Right ventricle myocardium inferior (tissue), 1 donor: Measurements from ENCODE around the gene PEX16. TPM values are rescaled to one million over a fixed set of nuclear protein-coding genes. Genes with fewer than 3 reads are reported as not detected.
A peak's percentile ranks its signal among the peaks of the same experiment; 100 is the strongest.
"Not testable (repeated sequence)": the region's sequence is repeated elsewhere in the genome, so short reads cannot be mapped to it uniquely, and the experiment has no call there.

Experiments
- ATAC-seq: fragments of 200-7000 bp; cut with Tn5 transposase; one replicate; pipeline ENCODE4 v1.9.1; 2020; ENCODE audit warnings: mild to moderate bottlenecking, moderate library complexity
- DNase-seq: peaks from one replicate; pipeline ENCODE4 v3.0.0; 2021; ENCODE audit errors: missing footprints
- intact Hi-C: fragments of 100-400 bp; cut with DNase I; formaldehyde crosslinking; loops from one replicate; pipeline ENCODE4 v1.11.0; 2022
- total RNA-seq: library from RNA; stranded (reverse); fragmentation: NEBNext Ultra II Directional; extraction: Animal tissue kit (Norgen Biotek cat#: 25700); gene quantifications from one replicate; pipeline ENCODE4 v1.2.1, GENCODE V29; 2021
- donor health status: DM: no; HTN: yes; CAD: no; lungs with severe emphysema.

PEX16 gene
- total RNA-seq, 1 donor from 2014 or later, result 10.4 TPM

GRCh38 chr11:45921561-45922424 lies 4.1 kb upstream of the PEX16 start:
- ATAC-seq (no peak), DNase-seq (peak; percentile 41)
- intact Hi-C loops, result no loop called here

- DNase-seq, result no peak
- no peak for ATAC-seq
- intact Hi-C loops, result no loop called here
Measured at GRCh38 chr11:45920531-45921477, 3.1 kb upstream of the PEX16 start.

- ATAC-seq (no peak), DNase-seq (no peak)
- intact Hi-C loops, result loop anchor here (2.0 kb wide), 1 partner anchor 77 kb away; no protein-coding TSS in a partner anchor
Measured at GRCh38 chr11:45919806-45920530, 2.3 kb upstream of the PEX16 start.

GRCh38 chr11:45918962-45919675 lies 1.4 kb upstream of the PEX16 start:
- DNase-seq, result no peak
- intact Hi-C loops, result loop anchor here (2.0 kb wide), 1 partner anchor 76 kb away; no protein-coding TSS in a partner anchor
- ATAC-seq, result no peak

- DNase-seq, result peak; percentile 93
- intact Hi-C loops, result loop anchor here (2.0 kb wide), 1 partner anchor 76 kb away; no protein-coding TSS in a partner anchor
- ATAC-seq, result peak; percentile 83
Measured at GRCh38 chr11:45918331-45918941, 759 bp upstream of the PEX16 start.

GRCh38 chr11:45917286-45917622 lies 423 bp downstream of the PEX16 start:
- intact Hi-C loops, result no loop called here
- DNase-seq (no peak), ATAC-seq (no peak)

GRCh38 chr11:45915446-45915845 lies 2.2 kb downstream of the PEX16 start:
- DNase-seq, result peak; percentile 26
- intact Hi-C loops, result no loop called here
- no peak for ATAC-seq

GRCh38 chr11:45913942-45914635 lies 3.6 kb downstream of the PEX16 start:
- DNase-seq (peak; percentile 45), ATAC-seq (no peak)
- intact Hi-C loops, result no loop called here

GRCh38 chr11:45913514-45913913 lies 4.2 kb downstream of the PEX16 start:
- ATAC-seq (no peak), DNase-seq (peak; percentile 55)
- intact Hi-C loops, result no loop called here

- no peak for ATAC-seq
- intact Hi-C loops, result no loop called here
- no peak for DNase-seq
Measured at GRCh38 chr11:45910623-45911022, 7.1 kb downstream of the PEX16 start.

- DNase-seq (no peak), ATAC-seq (no peak)
- intact Hi-C loops, result no loop called here
Measured at GRCh38 chr11:45909594-45910475, 7.8 kb downstream of the PEX16 start.

- ATAC-seq, result no peak
- DNase-seq, result no peak
Measured at GRCh38 chr11:45907911-45908370, 9.7 kb downstream of the PEX16 start.

GRCh38 chr11:45906965-45907611 lies 10.6 kb downstream of the PEX16 start, which contains the start of gene FREY1:
FREY1 (minus strand) TSS chr11:45907271; CDS start chr11:45907245, 26 bp downstream.
- ATAC-seq, result no peak
- intact Hi-C loops, result no loop called here
- no peak for DNase-seq

More at GRCh38 chr11:45907911-45908370, 9.7 kb downstream of the PEX16 start:
- intact Hi-C loops, result no loop called here

GRCh38 chr11:45906096-45906682 lies 11.5 kb downstream of the PEX16 start:
- no peak for DNase-seq
- no peak for ATAC-seq
- intact Hi-C loops, result no loop called here

- DNase-seq, intact Hi-C loops, ATAC-seq: not testable (repeated sequence)
Measured at GRCh38 chr11:45905576-45905975, 12.1 kb downstream of the PEX16 start.
